Measurements from ENCODE around the gene NUP93. TPM values are rescaled to one million over a fixed set of nuclear protein-coding genes. Genes with fewer than 3 reads are reported as not detected.

Gene NUP93
- total RNA-seq, 4 donors from 2014 or later: 21.6 to 55.5 (median 37.7) TPM

DNA sequence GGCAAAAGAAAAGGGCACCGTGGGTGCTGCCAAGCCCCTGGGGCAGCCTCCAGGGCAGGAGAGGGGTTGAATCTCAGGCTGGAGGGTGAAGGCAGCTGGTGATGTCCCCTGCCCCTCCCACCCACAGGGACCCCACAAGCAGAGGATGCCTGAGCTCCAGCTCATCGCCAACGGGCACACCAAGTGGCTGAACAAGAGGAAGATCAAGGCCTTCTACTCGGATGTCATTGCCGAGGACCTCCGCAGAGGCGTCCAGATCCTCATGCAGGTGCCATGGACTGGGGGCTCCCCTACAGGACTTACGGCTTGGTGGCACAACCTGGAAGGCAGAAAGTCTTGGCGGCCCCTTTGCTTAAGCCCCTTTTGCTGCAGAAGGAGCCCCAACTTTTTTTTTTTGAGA lies 156.9 kb downstream of the NUP93 start:
- TF ChIP-seq, protein P1, sequence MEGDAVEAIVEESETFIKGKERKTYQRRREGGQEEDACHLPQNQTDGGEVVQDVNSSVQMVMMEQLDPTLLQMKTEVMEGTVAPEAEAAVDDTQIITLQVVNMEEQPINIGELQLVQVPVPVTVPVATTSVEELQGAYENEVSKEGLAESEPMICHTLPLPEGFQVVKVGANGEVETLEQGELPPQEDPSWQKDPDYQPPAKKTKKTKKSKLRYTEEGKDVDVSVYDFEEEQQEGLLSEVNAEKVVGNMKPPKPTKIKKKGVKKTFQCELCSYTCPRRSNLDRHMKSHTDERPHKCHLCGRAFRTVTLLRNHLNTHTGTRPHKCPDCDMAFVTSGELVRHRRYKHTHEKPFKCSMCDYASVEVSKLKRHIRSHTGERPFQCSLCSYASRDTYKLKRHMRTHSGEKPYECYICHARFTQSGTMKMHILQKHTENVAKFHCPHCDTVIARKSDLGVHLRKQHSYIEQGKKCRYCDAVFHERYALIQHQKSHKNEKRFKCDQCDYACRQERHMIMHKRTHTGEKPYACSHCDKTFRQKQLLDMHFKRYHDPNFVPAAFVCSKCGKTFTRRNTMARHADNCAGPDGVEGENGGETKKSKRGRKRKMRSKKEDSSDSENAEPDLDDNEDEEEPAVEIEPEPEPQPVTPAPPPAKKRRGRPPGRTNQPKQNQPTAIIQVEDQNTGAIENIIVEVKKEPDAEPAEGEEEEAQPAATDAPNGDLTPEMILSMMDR (IDR thresholded peaks at IDR 0.05): no peak
- DNase-seq (ENCODE audit: low spot score): no peak
- ATAC-seq (ENCODE audit: low FRiP score): no peak

- ATAC-seq (ENCODE audit: low FRiP score): no peak
- no peak for DNase-seq (ENCODE audit: low spot score)
- TF ChIP-seq, protein P1 (IDR thresholded peaks at IDR 0.05): no peak
Measured at GRCh38 chr16:56888806-56889205, 158.9 kb downstream of the NUP93 start.

- ATAC-seq (ENCODE audit: low FRiP score): no peak
- TF ChIP-seq, protein P1 (IDR thresholded peaks at IDR 0.05): no peak
- DNase-seq (ENCODE audit: low spot score): no peak
Measured at GRCh38 chr16:56889206-56889605, 159.3 kb downstream of the NUP93 start.

DNA sequence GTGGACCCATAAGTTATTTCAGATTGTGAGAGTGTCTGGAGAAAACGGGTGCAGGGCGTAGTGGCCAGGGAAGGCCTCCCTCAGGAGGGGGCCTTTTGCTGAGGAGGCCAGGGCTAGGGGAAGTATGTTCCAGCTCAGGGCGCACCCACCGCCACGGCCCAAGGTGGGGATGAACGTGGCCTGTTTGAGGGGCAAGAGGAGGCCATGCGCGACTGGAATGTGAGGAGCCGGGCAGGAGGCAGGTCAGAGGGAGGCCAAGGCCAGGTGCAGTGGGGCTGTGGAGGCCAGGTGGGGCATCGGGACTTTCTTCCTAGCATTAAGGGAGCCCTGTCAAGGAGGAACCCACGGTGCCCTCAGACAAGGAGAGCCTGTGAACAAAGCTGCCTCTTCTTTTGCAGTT lies 161.8 kb downstream of the NUP93 start:
- no peak for ATAC-seq (ENCODE audit: low FRiP score)
- TF ChIP-seq, protein P1 (IDR thresholded peaks at IDR 0.05): no peak

DNA sequence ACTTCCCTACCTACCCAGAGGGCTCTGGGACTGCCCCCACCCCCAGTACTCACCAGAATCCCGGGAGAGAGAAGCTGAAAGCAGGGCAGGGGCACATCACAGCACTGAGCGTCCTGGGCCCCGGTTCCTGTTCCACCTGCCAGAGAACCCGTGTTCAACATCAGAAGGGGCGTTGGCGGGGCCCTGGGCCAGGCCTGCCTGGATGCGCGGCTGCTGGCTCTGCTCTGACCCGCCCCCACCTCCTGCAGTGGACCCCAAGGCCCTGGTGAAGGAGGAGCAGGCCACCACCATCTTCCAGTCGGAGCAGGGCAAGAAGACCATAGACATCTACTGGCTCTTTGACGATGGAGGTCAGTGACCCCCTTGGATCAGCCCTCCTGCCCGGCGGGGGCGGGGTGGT lies 162.8 kb downstream of the NUP93 start:
- TF ChIP-seq, protein P1 (IDR thresholded peaks at IDR 0.05): no peak
- ATAC-seq (ENCODE audit: low FRiP score) (no peak), DNase-seq (ENCODE audit: low spot score) (no peak)

More for the DNA sequence above, 161.8 kb downstream of the NUP93 start:
- no peak for DNase-seq (ENCODE audit: low spot score)

DNA sequence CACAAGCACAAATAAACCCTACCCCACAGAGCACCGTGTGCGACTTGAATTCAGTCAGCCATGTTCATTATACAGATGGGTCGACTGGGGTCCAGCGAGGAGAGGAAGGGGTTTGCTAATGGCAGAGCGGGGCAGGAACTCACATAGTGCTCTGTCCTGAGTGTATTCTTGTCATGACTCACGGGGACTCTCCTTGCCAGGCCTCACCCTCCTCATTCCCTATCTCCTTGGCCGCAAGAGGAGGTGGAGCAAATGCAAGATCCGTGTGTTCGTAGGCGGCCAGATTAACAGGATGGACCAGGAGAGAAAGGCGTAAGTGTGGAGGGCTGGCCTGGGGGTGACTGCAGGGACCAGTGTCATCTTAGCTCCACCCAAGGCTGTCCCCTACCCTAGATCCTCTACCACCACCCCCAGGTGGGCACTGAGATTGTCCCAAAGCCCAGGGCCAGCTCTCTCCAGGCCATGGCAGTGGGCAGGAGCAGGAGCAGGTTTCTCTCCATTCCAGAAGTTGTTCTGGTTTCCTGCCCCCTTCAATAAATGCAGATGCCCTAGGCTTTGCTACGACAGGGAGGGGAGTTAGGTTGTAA lies 164.5 kb downstream of the NUP93 start:
- no peak for ATAC-seq (ENCODE audit: low FRiP score)
- DNase-seq (ENCODE audit: low spot score): no peak
- TF ChIP-seq, protein P1 (IDR thresholded peaks at IDR 0.05): no peak

DNA sequence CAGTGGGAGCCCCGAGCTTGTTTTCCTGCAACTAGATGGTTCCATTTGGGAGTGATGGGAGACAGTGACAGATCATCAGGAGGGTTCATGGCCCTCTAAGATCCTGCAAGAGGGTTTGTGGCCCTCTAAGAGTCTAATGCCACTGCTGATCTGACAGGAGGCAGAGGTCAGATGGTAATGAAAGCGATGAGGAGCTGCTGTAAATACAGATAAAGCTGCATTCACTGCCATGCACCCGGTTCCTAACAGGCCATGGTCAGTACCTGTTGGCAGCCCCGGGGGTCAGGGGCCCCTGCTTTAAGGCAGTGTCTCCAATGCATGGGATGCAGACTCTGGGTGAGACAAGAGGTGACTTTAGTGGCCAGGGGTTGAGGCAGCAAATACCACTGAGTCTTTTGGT lies 165.9 kb downstream of the NUP93 start:
- TF ChIP-seq, protein P1 (IDR thresholded peaks at IDR 0.05): no peak
- DNase-seq (ENCODE audit: low spot score): no peak
- ATAC-seq (ENCODE audit: low FRiP score): no peak
